GM19025 (cell line): ENCODE results near the gene CBFA2T2.
"Not testable (repeated sequence)": the region's sequence is repeated elsewhere in the genome, so short reads cannot be mapped to it uniquely, and the experiment has no call there.

Experiments
- ATAC-seq: cut with Tn5 transposase; IDR thresholded peaks from one replicate; pipeline ENCODE4 v1.9.1; 2021; ENCODE audit warnings: mild to moderate bottlenecking, low read depth, moderate library complexity; ENCODE audit not compliant: unreplicated experiment

CBFA2T2 gene

GRCh38 chr20:33646959-33647602 lies 157.2 kb downstream of the CBFA2T2 start:
- not testable (repeated sequence) for ATAC-seq

- ATAC-seq, result peak; percentile 66
These were observed 157.9 kb downstream of the CBFA2T2 start for GRCh38 chr20:33647603-33648395.

GRCh38 chr20:33648396-33649004 lies 158.6 kb downstream of the CBFA2T2 start:
- no peak for ATAC-seq

DNA sequence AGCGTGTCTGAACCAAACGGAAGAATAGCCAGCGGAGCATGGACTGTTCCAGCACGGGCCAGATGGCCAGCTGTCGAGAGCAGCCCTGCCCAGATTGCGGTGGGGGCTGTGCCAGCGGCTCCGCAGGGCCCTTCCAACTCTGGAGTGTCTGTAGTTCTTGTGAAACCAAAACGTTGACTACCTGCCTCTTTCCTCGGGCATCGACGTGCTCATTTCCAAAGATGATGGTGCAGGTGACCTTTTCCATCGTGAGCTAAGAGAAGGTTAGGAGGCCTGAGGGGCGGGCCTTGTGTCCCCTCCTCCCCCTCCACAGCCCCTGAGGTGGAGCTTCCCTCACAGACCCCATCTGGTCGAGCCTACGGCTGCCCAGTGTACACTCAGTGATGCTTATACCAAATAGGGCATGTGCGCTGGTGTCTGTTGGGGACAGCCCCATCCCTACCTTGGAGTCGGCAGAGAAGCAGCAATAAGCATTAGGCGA lies 159.3 kb downstream of the CBFA2T2 start:
- ATAC-seq, result no peak

- no peak for ATAC-seq
These were observed 160.3 kb downstream of the CBFA2T2 start for GRCh38 chr20:33650111-33650752.

DNA sequence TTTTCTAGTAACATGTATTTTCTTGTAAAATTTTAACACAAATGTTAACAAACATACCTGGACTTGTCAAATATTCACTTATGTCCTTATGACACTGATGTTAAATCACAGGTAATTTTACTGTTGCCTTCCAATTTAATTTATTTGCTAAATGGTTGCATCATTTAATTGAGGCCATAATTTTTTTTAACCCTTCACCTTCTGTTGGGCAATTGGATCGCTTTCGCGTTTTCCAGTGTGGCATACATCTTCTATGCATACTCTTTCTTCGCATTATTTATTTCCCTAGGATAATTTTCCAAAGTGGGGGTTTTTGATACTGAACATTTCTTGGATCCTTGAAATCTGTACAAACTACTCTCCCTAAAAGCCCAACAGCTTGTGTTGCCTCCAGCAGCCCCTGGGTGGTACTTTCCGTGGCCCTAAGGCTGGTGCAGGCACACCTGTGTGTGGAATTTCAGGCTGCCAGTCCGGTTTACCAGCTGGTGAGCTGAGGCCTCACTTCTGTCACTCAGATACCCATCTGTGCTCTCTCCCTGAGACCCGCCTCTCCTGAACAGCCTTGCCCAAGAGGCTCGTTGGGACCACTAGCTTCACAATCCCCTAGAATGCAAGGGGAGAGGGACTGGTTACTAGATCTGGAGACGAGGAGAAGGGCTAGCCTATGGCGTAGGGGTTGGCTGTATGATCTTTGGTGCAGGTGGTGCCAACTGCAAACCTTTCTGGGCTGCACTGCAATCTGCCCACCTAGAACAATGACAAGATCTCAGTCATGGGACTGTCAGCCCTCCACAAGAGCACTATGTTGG lies 161.1 kb downstream of the CBFA2T2 start:
- no peak for ATAC-seq

- ATAC-seq, result no peak
These were observed 161.7 kb downstream of the CBFA2T2 start for GRCh38 chr20:33651562-33652048.

- ATAC-seq, result no peak
These were observed 163.5 kb downstream of the CBFA2T2 start for GRCh38 chr20:33653218-33653899.

DNA sequence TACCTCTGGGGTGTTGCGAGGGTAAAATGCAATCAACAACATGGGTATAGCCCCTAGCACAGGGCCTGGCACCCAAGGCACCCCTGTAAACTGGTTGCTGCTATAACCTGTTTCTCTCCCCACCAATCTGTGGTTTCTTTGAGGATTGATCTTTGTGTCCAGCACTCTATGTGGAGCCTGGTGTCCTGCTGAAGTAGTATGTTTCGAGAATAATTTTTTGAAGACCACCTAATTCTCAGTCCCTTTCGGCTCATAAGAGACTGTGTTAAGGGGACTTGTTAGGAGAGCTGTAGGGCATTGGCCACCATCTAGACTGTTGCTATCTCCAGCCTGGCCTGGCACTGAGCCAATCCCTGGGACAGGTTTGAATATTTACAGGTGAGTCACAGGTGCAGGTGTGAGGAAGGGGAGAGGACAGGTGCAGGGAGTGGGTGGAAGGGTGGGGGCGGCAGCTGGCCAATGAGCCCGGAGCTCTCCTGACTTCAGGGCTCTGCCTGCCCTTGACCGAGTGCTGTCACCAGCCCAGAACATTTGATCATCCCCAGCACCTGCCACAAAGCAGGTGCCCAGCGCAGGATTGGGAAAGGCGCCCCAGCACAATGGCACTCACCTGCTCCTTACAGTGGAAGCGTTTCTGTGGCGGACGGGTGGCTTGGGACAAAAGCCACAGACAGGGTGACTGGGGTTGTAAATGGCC lies 164.2 kb downstream of the CBFA2T2 start:
- ATAC-seq, result no peak

- ATAC-seq, result no peak
These were observed 164.8 kb downstream of the CBFA2T2 start for GRCh38 chr20:33654680-33655161.

- ATAC-seq, result no peak
These were observed 165.3 kb downstream of the CBFA2T2 start for GRCh38 chr20:33655164-33655563.

DNA sequence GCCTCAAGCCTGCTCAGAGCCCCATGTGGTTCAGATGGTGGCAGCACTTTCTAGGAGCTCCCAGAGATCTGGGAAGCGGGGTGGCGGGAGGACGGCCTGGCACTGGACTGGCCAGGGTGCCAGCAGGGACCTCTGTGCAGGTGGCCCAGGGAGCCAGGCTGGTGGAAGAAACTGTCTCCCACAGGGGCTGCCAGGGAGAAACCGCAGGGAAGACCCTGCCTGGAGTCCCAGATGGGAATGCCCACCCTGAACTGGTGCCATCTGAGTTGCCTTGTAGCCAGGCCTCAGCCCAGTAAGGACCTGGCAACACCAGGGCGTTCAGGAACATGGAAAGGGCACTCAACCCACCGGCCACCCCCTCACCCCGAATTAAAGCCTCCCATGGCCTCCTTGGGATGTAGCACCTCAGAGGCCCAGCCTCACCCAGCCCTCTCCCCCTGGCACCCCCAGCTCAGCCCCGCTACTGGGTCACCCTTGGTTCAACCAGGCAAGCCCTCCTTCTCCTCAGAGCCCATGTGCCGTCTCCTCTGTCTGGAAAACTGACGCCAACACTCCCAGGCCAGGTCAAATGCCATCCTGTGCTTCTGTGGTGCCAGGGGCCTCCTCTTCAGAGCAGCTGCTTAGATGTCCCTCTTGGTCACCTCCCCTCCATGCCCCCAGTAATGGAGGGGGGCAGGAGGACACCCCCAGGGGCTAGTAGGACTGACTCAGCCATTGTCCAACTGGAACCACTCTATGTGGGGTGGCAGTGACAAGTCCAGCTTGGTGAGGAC lies 166.3 kb downstream of the CBFA2T2 start:
- no peak for ATAC-seq

GRCh38 chr20:33656783-33657703 lies 167.1 kb downstream of the CBFA2T2 start:
- ATAC-seq, result no peak

DNA sequence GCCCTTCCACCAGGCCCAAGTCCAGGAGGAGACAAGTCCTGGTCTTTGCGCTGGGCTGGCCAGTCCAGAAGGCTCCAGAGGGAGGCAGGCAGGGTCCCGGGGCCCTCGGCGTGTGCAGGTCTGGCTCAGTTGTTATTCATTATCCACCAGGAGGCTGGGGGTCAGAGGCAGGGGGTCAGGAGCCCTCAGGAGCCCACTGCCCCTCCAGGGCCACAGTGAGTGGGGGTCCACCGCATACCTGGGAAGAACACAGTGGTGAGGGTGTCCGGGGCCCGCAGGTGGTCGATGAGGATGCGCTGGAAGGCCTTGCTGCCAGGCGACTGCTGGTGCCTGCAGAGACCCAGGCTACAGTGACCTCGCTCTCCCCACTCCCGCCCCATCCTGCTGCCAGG lies 167.8 kb downstream of the CBFA2T2 start:
- ATAC-seq, result no peak

DNA sequence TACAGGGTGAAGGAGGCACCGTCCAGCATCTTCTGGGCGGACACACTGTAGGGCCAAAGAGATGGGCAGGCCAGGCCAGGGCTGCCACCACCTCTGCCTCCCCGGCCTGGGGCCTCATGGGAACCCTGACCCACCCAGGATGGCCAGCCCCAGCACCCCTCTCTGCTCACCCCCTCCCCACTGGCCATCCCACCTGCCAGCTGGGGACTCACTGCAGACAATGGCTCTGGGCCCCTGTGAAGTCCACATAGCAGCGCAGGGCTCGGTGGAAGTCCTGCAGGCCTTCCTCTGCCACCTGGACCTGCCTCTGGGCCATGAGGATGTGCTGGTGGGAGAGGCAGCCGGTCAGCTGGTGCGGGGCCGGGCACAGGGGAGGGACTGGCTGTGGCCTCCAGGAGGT lies 168.6 kb downstream of the CBFA2T2 start:
- ATAC-seq, result no peak

DNA sequence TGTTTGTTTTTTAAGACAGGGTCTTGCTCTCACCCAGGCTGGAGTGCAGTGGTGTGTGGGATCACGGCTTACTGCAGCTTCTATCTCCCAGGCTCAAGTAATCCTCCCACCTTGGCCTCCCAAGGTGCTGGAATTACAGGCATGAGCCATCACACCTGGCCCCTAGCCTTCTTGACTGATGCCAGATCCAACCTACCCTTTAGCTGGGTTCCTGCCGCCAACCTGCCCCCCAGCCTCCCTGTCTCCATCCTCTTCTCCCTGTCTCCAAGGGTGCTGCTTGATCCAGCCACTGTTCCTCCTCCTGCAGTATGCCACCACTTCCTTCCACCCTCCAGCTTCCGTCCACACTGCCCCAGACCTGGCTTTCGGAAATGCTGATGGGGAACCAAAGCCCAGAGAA lies 169.0 kb downstream of the CBFA2T2 start:
- no peak for ATAC-seq
